GM18873 (cell line): ENCODE measurements around the gene CAMTA1.

Experiments
- ATAC-seq: cut with Tn5 transposase; IDR thresholded peaks from one replicate; pipeline ENCODE4 v1.9.1; 2021; ENCODE audit warnings: mild to moderate bottlenecking, moderate library complexity, moderate number of reproducible peaks; ENCODE audit not compliant: unreplicated experiment, low FRiP score

The CAMTA1 gene

DNA sequence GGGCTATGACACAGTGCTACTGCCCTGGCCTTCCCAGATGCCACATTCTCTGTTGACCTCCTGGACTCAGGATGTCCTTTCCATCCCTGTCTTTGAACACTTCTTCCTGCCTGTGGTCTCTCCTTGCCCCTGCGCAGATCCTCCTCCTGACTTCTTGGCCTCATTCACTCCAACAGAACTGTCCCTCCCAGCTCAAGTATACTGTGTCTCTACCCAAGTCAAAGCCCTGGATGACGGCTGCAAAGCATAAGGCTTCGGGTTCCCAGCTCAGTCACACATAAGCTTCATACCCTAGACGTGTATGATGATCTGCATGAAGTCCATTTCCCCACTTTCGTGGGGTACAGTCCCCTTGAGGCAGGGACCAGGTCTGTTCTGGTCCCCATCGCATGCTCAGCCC is 657.7 kb downstream of the CAMTA1 start:
- ATAC-seq = no peak

DNA sequence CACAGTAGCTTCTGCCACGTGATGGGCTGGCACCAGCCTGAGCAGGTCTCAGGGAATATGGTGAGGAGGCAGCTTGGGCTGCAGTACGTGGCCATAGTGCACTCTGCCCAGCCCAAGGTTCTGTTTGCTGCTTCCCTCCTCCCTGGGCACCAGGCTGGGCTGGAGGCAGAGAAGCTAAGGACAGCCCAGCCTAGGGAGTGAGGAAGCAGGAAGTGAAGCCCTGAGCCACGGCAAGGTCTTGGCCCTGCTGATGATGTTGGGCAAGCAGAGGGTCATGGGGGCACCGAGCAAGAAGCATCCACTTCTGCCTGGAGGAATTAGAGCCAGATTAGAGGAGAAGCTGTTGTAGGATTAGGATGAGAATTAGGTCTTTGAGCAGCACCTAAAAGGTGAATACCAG is 659.1 kb downstream of the CAMTA1 start:
- no peak for ATAC-seq

DNA sequence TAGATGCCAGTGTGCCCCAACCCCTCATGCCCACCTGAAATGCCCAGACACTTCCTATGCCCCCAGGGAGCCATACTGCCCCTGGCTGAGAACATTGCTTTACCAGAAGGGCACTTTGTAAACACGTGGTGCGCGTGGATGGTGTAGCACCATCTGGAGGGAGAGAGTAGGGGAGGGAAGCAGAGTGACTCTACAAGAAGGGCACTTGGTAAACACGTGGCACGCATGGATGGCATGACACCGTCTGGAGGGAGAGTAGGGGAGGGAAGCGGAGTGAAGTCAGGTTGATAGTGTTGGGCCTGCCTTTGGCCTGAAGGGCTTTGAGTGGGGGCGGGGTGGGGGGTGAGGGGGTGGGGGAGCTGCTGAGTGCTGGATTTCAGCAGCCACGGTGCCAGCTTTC is 661.8 kb downstream of the CAMTA1 start:
- ATAC-seq = no peak

DNA sequence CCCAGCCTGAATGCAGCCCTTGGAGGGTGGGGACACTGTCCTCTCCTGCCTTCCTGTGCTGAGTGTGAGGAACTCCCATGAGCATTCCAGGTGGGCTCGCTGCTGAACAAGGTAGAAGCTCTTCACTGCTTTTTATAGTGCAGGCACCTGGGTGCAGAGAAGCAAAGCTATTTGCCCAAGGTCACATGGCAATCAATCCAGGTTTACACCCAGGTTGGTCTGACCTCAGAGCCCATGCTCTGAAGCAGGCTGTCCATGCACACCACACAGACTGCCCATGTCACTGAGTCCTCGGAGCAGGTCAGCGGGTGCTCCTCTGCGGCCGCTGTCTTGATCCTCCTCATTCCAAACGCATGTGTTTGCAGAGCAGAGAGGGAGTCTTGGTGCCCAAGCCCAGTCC is 662.5 kb downstream of the CAMTA1 start:
- ATAC-seq = no peak

DNA sequence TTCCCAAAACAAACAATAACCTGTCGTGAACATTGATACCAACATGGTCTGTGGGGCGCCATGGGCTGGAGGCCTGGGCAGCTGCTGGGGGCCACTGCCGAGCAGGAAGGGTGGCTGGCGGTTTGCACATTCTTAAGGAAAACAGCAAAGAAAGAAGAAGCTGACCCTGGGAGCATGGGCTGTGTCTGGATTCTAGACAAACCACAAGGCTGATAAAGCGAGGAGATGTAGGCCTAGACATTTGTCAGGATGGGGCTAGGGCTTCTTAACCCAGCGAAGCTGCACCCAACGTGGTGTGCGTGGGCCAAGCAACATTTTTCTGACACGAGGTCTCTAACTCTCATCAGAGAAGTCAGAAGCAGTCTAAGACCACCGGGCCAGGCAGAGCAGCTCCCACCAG is 663.7 kb downstream of the CAMTA1 start:
- no peak for ATAC-seq

DNA sequence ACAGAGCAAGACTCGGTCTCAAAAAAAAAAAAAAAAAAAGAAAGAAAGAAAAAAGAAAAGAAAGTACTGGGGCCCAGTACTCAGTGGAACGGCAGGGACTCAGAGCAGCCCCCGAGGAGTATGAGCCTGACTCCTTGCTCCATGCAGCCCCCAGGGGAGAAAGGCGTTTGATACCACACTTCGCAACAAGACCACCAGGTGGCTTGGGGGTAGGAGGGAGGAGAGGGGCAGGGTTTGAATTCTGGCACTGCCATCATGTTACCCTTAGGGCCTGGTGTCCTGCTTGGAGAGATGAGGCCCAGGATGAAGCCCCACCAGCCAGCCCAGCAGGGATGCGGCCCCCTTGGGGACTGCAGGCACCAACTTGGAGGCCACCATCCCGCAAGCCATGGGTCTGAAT is 664.5 kb downstream of the CAMTA1 start:
- no peak for ATAC-seq

DNA sequence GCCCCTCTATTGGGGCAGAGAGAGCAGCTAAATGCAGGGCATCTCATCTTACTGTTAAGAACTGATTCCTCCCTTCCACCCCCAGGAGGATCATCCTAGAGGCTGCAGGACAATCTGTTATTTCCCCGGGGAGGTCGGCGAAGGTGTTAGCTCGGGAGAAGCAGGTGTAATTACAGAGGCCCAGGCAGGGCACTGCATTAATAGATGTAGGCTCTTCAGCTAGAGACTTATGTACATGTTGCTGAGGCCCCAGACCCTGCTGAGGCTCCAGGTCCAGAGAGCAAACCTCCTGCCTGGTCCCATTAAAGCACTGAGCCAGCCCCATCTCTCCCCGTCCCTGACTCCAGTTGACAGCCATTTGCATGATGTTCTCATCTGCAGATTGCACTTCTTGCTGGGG is 665.6 kb downstream of the CAMTA1 start:
- no peak for ATAC-seq

DNA sequence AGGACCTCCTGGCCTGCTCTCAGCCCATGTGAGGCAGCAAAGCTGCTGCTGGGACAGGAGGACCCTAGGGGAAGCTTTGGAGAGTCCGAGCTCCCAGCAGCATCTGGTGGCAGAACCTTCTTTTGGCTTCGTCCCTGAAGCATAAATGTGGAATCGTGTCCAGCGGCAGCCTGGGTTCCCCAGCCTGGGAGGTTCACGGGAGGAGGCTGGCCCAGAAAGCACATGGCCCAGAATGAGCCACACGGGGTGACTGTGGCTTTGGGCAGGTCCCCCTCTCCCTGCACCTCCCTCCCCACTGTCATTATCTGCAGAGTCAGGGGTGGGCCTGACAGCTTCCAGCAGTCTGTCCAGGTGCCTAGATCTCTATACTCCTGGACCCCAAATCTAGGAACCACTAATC is 667.8 kb downstream of the CAMTA1 start:
- no peak for ATAC-seq

DNA sequence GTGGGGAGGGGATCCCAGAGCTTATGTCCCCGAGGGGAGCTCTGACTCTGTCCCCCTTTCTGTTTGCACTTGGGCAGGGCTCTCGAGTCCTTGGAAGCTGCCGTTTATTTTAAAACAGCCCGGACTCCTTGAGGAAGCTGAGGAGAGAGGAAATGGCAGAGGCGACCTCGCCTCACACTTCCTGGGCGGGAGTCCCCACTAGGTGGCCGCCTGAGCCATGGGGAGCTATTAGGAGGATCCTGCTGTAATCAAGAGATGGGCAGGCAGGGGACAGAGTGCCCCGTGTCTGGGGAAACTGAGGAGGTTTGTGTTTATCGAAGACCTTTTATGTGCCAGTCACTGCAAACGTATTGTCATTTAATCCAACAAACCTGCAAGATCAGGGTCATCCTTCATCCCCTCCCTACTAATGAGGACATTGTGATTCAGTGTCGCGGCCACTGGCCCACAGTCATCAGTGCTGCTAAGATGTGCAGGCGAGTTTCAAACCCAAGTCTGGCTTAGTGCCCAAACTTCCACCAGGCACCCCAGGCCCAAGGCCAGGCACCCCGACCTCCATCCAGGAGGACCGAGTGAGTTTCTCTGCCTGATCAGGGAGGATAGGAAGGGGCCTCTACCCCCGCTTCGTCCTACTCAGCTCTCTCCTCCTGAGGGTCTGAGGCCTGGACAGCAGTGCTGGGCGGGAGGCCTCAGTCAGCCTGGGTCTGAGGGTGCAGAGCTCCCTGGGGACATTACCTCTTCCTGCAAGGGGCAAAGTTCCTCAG is 669.0 kb downstream of the CAMTA1 start:
- no peak for ATAC-seq

DNA sequence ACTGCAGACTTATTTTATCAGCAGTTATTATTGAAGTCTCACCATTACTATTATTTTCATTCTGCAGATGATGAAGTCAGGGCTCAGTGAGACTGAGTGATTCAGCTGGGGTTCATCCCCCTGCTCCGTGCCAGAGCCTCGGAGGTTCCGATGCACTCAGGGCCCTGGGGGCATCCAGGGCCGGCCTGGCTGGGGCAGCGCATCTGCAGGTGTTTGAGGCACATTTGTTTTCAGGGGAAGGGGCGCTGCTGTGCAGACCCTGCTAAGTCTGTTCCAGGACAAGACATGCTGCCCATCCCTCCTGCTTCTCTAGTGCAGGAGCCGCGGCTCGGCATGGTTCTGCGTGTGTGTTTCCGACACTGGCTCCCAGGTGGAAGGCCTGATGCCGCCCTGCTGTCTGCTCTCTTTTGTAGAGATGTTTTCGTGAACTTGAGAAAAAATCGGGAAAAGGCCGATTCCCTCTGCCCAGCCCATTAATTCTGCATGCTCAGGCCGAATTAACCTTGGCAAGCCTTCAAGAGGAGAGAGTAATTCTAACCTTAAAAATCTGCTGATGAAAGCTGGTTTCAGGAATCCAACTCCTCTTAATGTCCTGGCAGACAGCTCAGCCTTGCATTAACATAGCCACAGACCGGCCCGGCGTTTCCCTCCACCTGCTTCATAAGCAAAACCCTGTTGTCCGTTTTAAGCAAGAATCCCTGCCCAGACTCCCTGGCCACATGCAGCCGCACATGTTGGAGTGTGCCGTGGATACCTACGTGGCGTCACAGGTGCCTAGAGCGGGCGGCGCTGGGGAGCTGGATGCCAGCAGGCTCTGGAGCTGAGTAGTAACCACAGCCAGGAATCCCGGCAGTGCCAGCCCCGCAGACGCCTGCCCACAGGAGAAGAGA is 669.9 kb downstream of the CAMTA1 start:
- ATAC-seq = no peak

DNA sequence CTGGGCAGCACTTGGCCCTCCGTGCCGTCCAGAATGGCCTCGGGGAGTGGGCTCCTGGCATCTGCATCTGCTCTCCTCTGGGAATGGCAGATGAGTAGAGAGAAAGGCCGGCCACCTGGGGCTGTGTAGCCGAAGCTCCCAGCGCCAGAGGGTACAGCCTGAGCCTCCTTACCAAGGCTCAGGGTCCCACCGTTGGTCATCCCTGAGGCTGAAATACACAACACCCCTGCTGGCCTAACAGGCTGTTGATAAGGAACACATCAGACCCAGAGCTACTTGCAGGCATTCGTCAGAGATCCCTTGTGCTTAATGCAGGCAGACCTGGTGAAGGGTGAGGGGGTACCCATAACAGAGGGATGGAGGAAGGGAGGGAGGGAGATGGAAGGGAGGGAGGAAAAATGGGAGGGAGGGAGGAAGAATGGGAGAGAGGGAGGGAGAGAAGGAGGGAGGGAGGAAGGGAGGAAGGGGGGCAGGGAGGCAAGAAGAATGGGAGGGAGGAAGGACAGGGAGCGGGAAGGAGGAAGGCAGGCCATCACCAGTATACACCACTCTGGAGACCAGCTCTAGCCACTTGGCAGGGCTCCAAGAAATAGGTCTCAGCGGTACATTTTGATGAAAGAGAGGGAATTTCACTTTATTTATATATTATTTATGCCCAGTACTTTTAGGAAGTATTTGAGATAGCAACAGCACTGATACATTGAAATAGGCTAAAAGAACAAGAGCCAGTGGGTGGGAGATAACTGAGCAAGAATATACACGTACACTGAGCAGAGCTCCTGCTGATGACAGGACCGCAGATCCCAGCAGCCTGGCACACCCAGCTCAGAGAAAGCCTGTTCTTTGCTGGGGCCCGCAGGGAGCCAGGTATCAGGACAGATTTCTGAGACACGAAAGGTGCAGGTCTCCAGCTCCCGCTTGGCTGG is 670.8 kb downstream of the CAMTA1 start:
- ATAC-seq = no peak

DNA sequence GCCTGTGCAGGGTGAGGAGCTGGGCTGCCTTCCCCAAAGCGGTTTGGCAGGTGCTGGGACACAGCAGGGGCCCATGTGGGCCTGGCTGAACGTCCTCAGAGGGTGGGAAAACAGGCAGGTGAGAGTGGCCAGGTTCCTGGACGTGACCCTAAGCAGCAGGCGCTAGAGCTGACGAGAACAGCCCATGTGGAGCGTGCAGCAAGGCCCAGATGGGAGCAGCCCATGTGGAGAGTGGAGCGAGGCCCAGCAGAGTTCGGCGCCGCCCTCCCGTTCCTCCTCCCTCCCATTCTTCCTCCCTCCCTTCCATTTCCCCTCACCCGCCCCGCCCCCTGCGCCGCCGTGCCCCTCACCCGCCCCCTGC is 671.4 kb downstream of the CAMTA1 start:
- ATAC-seq = no peak

DNA sequence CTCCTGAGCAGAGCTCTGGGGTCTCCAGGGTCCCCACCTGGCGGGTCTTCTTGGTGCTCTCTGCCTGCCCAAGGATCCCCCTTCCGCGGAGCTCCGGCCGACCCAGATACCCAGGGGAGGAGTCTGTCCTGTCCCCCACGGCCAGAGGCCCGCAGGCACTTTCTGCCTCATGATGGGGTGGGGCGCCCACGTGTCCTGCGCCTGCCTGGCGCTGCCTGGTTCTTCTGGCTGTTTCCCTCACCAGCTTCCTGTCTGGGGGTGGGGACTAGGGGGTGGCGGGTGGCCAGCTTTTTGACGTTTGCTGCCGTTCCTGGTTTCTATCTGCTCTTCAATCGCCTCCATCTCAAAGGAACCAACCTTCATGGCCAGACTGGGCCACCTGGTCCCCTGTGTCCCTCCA is 672.6 kb downstream of the CAMTA1 start:
- no peak for ATAC-seq

DNA sequence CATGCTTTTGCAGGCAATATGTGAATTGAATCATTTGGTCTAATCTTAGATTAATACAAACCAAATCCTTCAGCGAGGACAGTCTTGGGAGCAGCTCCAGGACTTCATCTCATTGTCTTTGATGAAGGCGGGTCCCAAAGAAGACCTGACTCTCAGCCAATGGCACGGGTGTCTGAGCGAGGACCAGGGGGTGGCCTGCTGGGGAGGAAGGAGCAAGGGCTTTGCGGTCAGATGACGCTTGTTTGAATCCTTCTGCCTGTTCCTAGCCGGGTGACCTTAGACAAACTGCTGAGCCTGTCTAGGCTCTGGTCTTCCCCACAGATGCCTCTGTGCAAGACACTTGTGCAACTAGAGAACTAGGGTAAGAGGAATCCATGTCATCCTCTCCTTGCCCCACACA is 673.7 kb downstream of the CAMTA1 start:
- ATAC-seq = no peak

DNA sequence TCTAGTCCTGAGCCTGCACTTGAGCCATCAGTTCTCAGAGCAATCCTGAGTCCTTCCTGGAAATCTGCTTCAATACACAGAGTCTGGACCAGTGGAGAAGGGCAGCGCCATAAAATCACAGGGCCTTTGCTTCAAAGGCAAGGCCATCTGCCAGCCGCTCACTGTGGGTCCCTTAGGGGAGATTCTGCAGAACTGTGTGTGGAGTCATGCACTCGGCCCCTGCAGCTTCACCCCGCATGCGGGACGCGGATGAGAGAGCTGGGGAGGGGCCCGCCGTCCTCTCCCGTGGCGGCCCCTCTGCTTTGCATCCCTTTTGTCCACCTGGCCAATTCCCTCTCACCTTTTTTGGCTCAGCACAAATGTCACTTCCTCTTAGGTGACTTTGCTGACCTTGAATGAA is 674.7 kb downstream of the CAMTA1 start:
- no peak for ATAC-seq

DNA sequence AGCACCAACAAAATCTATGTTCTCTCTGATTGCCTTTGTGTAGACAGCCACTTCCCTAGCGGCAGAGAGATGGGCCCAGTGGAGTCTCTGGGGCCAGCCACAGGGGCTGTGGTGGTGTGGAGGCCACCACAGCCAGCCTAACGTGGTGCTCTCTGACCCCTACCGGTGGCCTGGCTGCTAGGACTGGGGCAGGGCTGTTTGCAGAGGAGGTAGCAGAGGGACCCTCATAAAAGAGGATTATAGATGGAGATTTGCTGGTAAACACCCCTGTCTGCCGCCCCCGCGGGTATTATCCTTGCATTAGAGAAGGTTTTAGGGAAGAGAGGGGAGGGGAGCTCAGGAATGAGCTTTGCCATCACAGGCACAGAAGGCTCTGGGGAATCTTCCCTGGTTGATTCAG is 675.6 kb downstream of the CAMTA1 start:
- no peak for ATAC-seq

DNA sequence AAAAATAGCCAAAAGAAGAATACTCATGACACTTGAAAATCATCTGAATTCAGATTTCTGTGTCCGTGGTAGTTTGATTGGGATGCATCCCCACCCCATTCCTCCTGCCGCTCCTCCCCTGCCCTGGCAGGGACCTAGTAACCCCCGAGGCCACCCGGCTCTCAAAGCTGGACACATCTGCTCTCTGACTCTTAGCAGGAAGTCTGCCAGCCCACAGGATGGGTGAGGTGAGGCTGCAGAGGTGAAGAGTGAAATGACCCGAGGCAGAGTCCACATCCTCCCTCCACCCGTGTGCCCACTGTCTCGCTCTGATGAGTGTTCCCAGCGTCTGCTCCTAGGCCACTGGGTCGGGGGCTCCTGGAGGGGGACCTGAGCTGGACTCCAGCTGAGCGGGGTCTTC is 677.4 kb downstream of the CAMTA1 start:
- no peak for ATAC-seq

DNA sequence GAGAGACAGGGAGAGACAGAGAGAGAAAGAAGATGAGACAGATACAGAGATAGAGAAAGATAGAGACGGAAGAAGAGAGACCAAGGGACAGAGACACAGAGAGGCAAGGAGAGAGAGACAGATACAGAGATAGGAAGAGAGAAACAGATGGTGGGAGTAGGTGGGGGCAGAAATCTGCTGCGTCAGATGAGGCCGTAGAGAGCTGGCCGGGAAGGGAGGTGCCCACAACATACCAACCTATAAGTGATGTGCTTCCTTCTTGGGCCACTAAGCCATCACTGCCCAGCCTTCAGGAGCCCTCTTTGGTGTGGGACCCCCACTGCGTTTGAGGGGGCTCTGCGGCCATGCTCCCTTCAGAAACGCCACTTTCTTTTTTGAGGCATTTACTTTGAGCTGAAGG is 678.3 kb downstream of the CAMTA1 start:
- no peak for ATAC-seq

DNA sequence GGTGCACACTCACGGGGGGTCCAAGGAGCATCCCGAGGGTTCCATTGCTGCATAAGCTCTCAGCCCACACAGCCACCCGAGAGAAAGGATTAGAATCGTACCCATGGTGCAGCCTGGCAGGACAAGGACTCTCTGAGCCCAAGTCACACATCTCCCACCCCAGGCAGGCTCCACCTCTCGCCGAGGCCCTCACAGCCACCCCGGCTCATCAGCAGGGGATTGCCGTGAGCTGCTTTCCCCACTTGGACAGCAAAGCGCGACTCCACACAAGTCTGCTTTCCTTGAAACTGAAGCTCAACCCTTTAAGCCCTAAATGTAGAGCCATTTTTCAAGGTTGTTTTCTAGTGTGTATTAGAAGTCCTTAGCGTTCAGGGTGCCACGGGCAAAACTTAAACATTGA is 679.5 kb downstream of the CAMTA1 start:
- ATAC-seq = no peak

DNA sequence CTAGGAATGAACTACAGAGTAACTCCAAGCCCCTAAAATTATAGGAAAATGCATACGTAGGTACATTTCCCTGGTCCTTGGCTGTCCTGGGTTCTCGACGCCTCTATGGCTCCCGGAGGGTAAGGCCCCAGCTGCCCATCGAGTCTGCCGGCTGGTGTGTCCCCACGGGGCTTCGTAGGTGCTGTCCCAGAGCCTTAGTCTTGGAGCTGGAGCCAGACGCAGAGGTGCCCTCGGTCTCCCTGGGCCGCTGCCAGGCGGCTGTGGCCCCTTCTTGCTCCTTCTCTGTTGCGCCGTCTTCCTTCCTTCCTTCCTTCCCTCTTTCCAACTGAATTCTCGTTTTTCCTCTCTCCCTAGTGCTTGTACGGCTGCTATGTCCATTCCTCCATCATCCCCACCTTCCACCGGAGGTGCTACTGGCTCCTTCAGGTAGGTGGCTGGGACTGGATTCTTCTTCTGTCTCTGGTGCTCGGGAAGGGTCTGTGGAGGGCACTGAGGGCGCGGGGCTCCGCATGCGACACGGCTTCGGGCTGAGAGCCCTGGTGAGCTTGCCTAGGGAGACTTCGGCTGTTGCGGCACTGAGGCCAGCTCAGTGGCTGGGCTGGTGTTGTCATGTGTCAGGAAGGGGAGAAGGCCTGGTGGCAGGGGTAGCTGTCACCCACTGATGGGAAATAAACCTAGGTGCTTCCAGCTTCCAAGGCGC is 682.4 kb downstream of the CAMTA1 start:
- ATAC-seq = no peak
